Transverse colon (tissue), 4 donors: Measurements from ENCODE around the gene KLHDC10. TPM values are rescaled to one million over a fixed set of nuclear protein-coding genes. Genes with fewer than 3 reads are reported as not detected.
"Not testable (repeated sequence)": the region's sequence is repeated elsewhere in the genome, so short reads cannot be mapped to it uniquely, and the experiment has no call there.

Experiments
- DNase-seq: peaks from one replicate; pipeline ENCODE4 v3.0.0-alpha.2; 2019
- H3K27ac ChIP-seq, 4 donors: fragments of 200-600 bp; sonication (generic); 2 replicates each; pipeline ENCODE4 v1.5.1; 2016 to 2018; ENCODE audit warnings: inconsistent platforms in 4 of 4
- H3K27me3 ChIP-seq: fragments of 200-600 bp; sonication (generic); 2 replicates; pipeline ENCODE4 v1.5.1; 2017; ENCODE audit warnings: inconsistent platforms
- H3K36me3 ChIP-seq, 4 donors: fragments of 200-600 bp; sonication (generic); 2 replicates each; pipeline ENCODE4 v1.5.1; 2017 to 2019; ENCODE audit warnings: inconsistent platforms in 4 of 4
- H3K4me1 ChIP-seq, 4 donors: fragments of 200-600 bp; sonication (generic); 2 replicates each; pipeline ENCODE4 v1.5.1; 2017 to 2020; ENCODE audit warnings: inconsistent platforms in 4 of 4
- H3K4me3 ChIP-seq, 4 donors: fragments of 200-600 bp; sonication (generic); 1 replicate in 1 of 4; 2 replicates in 3 of 4; pipeline versions ENCODE4 v1.5.1 to v1.6.1; 2017 to 2019; ENCODE audit warnings: inconsistent platforms in 4 of 4
- H3K9me3 ChIP-seq, 2 donors: fragments of 200-600 bp; sonication (generic); 2 replicates each; pipeline ENCODE4 v1.5.1; 2017 to 2019; ENCODE audit warnings: inconsistent platforms in 2 of 2
- CTCF ChIP-seq, 5 experiments: fragments of 200-600 bp in 3 of 5; fragments of 450-650 bp in 2 of 5; sonication (generic) in 3 of 5; IDR thresholded peaks; 1 replicate in 2 of 5; 2 replicates in 3 of 5; pipeline ENCODE4 v1.5.1; 2016 to 2017; ENCODE audit warnings: antibody characterized with exemption in 5 of 5, inconsistent platforms in 3 of 5, mild to moderate bottlenecking in 2 of 5, moderate library complexity in 1 of 5
- EP300 ChIP-seq: sonication (generic); formaldehyde crosslinking; IDR thresholded peaks from one replicate; pipeline ENCODE4 v1.6.1; 2017; ENCODE audit warnings: antibody characterized with exemption, low read depth
- POLR2A ChIP-seq: fragments of 450-650 bp; IDR thresholded peaks from one replicate; pipeline ENCODE4 v1.6.1; 2016; ENCODE audit warnings: antibody characterized with exemption, mild to moderate bottlenecking, moderate library complexity
- POLR2AphosphoS5 ChIP-seq, 3 donors: sonication (generic); formaldehyde crosslinking; IDR thresholded peaks; one replicate each; pipeline ENCODE4 v1.6.1; 2016; ENCODE audit warnings: antibody characterized with exemption in 3 of 3
- WGBS, 2 donors: methylation state at CpG; one replicate each; pipeline ENCODE4 v1.1.5; 2018; ENCODE audit warnings: low coverage in 1 of 2; 5-methylcytosine and 5-hydroxymethylcytosine counted together
- in situ Hi-C, 4 donors: fragments of 200-750 bp; cut with MboI; loops; one replicate each; pipeline versions ENCODE4 v1.15.0 to v1.15.1; 2017; ENCODE audit warnings: low sequenced_read_pairs in 3 of 4, low pct_ligation_motif_present in 1 of 4, low pct_unique_long_range_greater_than_20kb in 1 of 4
- intact Hi-C: fragments of 100-400 bp; cut with DNase I; formaldehyde crosslinking; loops from one replicate; pipeline ENCODE4 v1.15.1; 2023; ENCODE audit warnings: low total_unique reads
- total RNA-seq, 4 donors: library from RNA; depleted of rRNA; stranded (reverse); fragments of >200 nt; gene quantifications; one replicate each; pipeline ENCODE4 v1.1.0, GENCODE V29; 2016

Gene KLHDC10
- total RNA-seq, 4 donors from 2014 or later = 9.4 to 23.5 (median 15.6) TPM

DNA sequence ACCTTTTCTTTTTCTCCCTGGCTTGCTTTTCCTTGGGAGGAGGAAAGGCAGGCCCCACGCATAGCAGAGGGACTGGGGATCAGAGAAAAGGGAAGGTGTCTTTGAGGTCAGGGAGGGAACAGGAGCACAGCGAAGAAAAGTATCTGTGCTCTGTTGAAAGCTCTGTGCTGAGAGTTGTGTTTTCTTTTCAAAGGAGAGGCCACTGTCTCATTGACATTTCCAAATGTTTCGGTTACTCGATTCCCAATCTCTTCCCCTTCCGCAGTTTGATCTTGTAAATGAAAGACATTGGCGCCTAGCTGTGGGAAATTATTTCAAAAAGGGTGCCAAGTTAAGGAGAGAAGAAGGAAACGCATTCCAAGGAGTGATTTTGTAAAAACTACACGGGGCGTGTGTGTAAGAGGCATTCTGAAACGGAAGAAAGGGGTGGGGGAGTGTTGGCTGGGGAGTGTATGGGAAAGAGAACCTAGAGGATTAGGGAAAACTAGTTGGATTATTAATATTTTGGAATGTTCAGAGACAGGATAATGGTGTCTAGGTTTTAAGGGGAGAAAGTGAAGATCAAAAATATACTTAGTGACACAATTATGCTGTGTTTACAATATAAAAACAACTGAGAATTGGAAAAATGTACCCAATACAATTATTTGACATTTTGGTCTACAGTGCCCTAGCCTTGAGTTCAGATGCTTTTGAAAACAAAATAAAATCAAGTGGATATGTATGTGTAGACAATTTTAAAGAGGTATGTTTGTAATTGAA, 708 bp downstream of the KLHDC10 start:
- in situ Hi-C loops (loop anchor here (10.0 to 25.0 kb wide), 3 partner anchors 684 to 766 kb away; no protein-coding TSS in a partner anchor), intact Hi-C loops (no loop called here)
- H3K9me3 ChIP-seq = no peaks in the 10 kb centered on the region
- no peaks in the 10 kb centered on the region for H3K36me3 ChIP-seq
- DNase-seq = no peak
- no peaks in the 10 kb centered on the region for H3K27me3 ChIP-seq
- H3K4me3 ChIP-seq = peak overlapping the region; percentile 92 to 100 (median 93)
- no peak for TF ChIP-seq POLR2A
- TF ChIP-seq CTCF (IDR thresholded peaks at IDR 0.05) = no peak
- TF ChIP-seq POLR2AphosphoS5 (IDR thresholded peaks at IDR 0.05) = no peak
- TF ChIP-seq EP300 = no peak
- peaks cover 16 to 56% (median 24%) of the 10 kb centered on the region in 4 donors for H3K4me1 ChIP-seq
- peak overlapping the region; percentile 92 to 96 (median 94) for H3K27ac ChIP-seq
- 0 to 2% methylated on average over 8 to 10 of the region's 10 CpGs for WGBS, 2 donors

- Histone ChIP-seq H3K36me3 (no peaks in the 10 kb centered on the region), H3K4me3 (peak overlapping the region in 3 of 4 donors; percentile 92 to 100 (median 94)), H3K4me1 (peaks cover 16 to 59% (median 24%) of the 10 kb centered on the region in 4 donors), H3K27me3 (no peaks in the 10 kb centered on the region), H3K27ac (peak overlapping the region in 3 of 4 donors; percentile 92 to 96 (median 93)), H3K9me3 (no peaks in the 10 kb centered on the region)
- in situ Hi-C loops = loop anchor here (10.0 to 25.0 kb wide), 3 partner anchors 683 to 765 kb away; no protein-coding TSS in a partner anchor
- WGBS, 2 donors = 6 to 7% methylated on average over 10 to 11 of the region's 11 CpGs
- DNase-seq = peak; percentile 60
- intact Hi-C loops = no loop called here
- TF ChIP-seq CTCF (IDR thresholded peaks at IDR 0.05) (peak; percentile 87 to 94 (median 90)), POLR2AphosphoS5 (IDR thresholded peaks at IDR 0.05) (no peak), POLR2A (no peak)
Observed at GRCh38 chr7:130071701-130072622, 1.6 kb downstream of the KLHDC10 start.

- intact Hi-C loops (loop anchor here (10.0 kb wide), 1 partner anchor 675 kb away; no protein-coding TSS in a partner anchor), in situ Hi-C loops (loop anchor here in 1 of 4 donors (10.0 kb wide), 1 partner anchor 675 kb away; no protein-coding TSS in a partner anchor)
- 69 to 93% methylated on average over 3 of the region's 3 CpGs for WGBS, 2 donors
- no peak for TF ChIP-seq POLR2A
- TF ChIP-seq CTCF (IDR thresholded peaks at IDR 0.05) = no peak
- no peak for TF ChIP-seq EP300
- no peak for TF ChIP-seq POLR2AphosphoS5 (IDR thresholded peaks at IDR 0.05)
- H3K9me3 ChIP-seq = no peaks in the 10 kb centered on the region
- H3K4me1 ChIP-seq = peaks cover 0 to 13% (median 0%) of the 10 kb centered on the region in 4 donors
- no peak overlapping the region for H3K27ac ChIP-seq
- no peaks in the 10 kb centered on the region for H3K27me3 ChIP-seq
- H3K4me3 ChIP-seq = no peak overlapping the region
- peaks cover 0 to 9% (median 3%) of the 10 kb centered on the region in 4 donors for H3K36me3 ChIP-seq
- no peak for DNase-seq
Observed at GRCh38 chr7:130079846-130080394, 9.6 kb downstream of the KLHDC10 start.

DNA sequence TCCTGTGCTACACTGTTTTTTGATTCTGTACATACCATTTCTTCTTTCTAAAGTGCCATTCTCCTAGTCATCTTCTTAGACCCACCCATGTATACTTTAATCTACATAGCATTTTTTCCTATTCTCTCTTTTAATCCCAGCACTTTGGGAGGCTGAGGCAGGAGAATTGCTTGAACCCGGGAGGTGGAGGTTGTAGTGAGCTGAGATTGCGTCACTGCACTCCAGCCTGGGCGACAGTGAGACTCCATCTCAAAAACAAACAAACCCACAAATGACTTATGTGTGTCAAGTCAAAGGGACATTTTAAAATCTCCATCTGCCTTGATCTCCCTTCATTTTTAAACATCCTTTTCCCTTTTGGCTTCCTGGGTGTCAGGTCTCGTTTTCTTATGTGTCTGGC, 13.2 kb downstream of the KLHDC10 start:
- H3K9me3 ChIP-seq, H3K4me1 ChIP-seq, H3K4me3 ChIP-seq, DNase-seq, H3K27ac ChIP-seq, H3K27me3 ChIP-seq, H3K36me3 ChIP-seq, in situ Hi-C loops: not testable (repeated sequence)
- WGBS, 2 donors = 94 to 95% methylated on average over 4 of the region's 4 CpGs
- intact Hi-C loops = loop anchor here (10.0 kb wide), 1 partner anchor 671 kb away; no protein-coding TSS in a partner anchor
